HG03108 (cell line): ENCODE results near the gene SMOC2.

Experiments used
- ATAC-seq: cut with Tn5 transposase; IDR thresholded peaks from one replicate; pipeline ENCODE4 v1.9.1; 2021; ENCODE audit warnings: moderate library complexity; ENCODE audit not compliant: unreplicated experiment

The SMOC2 gene

GRCh38 chr6:168440520-168441433, at the start of gene SMOC2:
Gene SMOC2 (plus strand): TSS chr6:168441184. CDS start chr6:168441371, 187 bp downstream.
- no peak for ATAC-seq

DNA sequence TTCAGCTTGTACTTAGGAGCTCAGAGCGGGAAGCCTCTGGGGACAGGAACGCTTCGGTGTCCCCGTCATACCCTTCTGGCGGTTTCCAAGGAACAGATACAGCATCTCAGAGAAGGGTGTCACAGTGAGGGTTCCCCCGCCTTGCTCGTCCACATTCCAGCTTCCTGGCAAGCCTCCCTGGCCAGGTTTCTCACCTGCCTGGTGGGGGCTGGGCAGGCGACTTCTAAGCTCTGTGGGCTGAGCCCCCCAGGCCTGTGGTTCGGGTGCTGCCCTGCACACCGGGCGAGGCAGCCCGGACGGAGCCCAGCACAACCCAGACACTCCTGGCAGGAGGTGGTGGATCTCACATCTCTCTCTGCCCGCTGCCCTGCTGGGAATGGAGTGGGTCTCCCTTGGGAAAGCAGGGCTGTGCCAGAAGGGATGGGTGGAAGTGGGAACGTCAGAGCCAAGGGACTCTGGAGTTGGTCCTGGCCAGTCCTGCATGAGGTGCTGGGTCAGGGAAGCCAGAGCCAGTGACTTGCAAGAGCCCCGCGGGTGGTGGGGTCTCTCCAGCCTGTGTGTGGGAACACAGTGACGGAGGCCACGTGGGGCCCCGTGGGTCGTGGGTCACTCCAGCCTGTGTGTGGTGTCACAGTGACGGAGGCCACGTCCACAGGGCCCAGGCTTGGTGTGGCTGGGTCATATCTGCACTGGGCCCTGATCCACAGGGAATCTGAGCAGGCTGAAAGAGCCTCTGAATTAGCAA, 47.7 kb upstream of the SMOC2 start:
- ATAC-seq = no peak

DNA sequence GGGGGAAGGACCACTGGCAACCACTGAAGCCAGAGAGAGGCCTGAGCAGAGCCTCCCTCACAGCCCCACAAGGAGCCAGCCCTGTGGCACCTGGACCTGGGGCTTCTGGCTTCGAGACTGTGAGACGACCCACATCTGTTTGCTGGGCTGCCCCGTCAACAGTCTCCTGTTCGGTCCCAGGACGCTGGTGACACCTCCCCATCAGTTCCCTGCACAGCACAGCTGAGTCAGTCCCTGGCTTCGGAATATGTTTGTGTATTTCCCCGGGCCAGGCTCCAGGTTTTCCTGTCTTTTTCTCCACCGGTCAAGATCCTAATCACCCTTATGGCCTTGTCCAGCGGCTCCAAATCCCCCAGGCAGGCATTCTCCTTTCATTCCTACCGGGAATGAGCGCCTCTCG, 46.4 kb upstream of the SMOC2 start:
- no peak for ATAC-seq

- no peak for ATAC-seq
Measured at GRCh38 chr6:168395983-168396382, 45.0 kb upstream of the SMOC2 start.

DNA sequence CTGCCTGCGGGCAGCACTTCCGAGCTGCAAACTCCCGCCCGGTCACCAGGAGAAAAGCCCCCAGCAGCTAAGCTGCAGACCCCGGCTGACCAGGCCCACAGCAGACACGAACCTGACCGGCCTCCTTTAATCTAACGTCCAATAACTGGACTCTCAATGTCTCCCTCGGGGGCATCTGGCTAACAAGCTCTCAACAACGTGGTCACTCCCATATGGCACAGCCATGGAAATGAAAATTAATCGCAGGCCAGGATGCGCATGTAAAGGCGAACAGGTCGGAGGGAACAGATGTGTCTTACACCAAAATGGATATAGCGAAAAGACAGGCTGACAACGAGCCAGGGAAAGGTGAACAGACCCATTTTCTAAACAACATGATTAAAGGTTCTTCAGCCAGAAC, 44.4 kb upstream of the SMOC2 start:
- no peak for ATAC-seq

GRCh38 chr6:168397012-168397411, 44.0 kb upstream of the SMOC2 start:
- ATAC-seq = no peak

- no peak for ATAC-seq
Measured at GRCh38 chr6:168400037-168400436, 40.9 kb upstream of the SMOC2 start.

DNA sequence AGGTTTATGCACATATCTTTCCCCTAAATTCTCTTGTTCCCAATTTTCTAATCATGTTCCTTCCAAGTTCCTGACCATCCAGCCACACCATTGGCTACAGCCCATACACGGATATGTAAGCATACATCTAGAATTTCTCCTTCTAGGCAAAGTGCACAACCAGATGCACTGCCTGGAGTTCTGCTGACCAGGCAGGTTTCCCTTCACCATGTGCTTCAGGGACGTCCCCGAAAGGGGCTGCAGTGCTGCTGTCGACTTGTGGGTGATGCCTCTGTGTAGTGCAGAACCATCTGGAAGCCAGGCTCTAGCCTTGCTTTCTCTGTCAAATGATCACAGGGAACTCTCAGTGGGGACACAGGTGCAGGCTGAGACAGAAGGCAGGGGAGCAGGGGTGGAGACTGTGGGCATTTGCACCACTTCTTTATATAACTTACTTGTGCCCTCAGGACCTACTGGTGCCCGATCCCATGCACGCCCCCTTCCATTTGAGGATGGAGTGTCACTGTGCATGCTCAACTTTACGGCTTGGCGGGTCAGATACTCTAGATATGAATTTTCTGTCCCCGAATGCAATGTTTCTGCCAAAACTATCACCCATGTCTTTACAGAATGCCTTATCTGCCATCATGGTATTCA, 37.5 kb upstream of the SMOC2 start:
- ATAC-seq = no peak

GRCh38 chr6:168404560-168404959, 36.4 kb upstream of the SMOC2 start:
- ATAC-seq = no peak

DNA sequence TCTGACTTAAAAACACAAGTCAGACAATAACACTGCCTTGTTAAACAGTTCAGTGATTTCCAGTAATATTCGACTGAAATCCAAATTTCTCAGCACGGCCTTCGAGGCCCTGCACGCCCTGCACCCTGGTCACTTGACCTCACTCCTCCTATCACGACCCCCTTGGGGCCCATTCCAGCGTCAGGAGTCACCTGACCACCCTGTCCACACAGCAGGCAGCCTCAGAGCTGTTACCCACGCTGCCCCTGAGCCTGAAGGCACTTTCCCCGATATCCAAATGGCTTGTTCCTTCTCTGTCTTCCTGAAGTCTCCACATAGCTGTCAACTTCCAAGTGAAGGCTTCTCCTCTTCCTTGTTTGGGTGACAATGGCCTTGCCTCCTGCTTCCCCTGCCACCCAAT, 33.1 kb upstream of the SMOC2 start:
- no peak for ATAC-seq

DNA sequence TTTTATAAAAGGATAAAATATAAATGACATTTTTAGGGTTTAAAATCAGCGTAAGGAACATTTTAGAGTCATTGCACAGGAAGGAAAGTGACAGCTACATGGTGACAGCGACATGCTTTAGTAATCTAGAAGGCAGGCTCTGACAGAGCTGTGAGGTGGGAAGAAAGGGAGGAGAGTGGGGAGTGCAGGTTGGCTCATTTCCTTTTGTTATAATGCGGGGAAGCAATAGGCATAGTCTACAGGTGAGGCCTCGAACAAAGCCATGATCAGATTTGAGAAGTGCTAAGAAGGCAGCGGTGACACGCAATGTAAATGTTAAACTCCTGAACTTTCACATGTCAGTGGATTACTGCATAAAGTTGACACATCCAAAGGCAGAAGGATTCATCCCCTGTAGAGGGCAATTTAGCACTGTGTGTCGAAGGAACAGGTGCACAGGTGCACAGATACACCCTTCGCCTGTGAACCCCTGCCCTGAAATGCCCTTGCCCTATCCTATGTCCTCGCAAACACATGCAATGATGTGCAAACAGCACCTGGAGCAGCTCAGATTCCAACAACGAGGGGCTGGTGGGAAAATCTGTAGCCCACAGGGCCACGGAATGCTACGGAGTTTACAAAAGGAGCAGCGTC, 32.4 kb upstream of the SMOC2 start:
- ATAC-seq = no peak

DNA sequence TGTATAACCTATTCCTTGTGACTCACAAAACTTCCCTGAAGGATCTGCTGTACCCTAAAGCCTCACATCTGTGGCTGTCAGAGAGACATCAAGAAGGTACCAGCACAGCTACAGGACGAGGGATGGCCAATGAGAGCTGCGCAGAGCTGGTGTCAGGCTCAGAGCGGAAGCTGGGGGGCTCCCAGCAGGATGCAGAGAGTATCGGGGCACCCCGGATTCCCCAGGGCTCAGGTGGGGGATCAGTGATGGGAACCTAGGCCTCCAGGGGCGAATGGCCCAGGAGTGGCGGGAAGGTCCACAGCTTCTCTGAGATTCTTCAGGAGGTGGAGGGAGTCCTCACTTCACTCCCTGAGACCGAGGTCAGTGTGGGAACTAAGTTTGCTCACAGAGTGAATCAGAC, 30.9 kb upstream of the SMOC2 start:
- ATAC-seq = no peak

- ATAC-seq = no peak
Measured at GRCh38 chr6:168410554-168411011, 30.4 kb upstream of the SMOC2 start.

GRCh38 chr6:168411130-168411529, 29.9 kb upstream of the SMOC2 start:
- ATAC-seq = no peak

DNA sequence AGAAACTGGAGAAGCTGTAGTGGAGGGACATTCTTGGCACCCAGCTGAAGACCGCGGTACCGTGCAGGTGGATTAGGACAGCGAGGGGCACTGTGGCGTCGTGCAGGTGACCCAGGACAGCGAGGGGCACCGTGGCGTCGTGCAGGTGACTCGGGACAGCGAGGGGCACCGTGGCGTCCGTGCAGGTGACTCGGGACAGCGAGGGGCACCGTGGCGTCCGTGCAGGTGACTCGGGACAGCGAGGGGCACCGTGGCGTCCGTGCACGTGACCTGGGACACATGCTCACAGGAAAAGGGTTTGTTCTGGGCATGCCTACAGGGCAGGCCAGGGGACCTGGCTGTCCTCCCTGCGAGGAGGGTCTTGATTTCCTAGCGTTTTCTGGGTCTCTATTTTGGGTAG, 29.2 kb upstream of the SMOC2 start:
- ATAC-seq = no peak

DNA sequence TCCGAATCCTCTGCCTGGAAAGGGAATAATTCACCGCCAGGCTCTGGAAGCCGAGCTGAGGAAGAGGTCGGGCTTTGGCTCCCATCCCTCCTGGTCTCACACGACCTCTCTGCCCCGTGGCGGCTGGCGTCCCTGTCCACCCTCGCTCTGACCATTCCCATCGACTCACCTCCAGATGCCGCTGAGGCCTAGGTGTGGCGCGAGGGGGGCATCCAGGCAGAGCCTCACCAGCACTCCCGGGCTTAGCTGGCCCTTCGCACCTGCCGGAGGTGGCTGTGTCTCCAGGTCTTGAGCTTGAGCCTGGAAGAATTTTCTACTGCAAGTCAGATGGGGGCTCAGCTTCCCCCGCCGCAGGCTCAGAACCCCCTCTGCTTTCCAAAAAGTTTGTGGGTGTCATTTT, 28.5 kb upstream of the SMOC2 start:
- no peak for ATAC-seq

DNA sequence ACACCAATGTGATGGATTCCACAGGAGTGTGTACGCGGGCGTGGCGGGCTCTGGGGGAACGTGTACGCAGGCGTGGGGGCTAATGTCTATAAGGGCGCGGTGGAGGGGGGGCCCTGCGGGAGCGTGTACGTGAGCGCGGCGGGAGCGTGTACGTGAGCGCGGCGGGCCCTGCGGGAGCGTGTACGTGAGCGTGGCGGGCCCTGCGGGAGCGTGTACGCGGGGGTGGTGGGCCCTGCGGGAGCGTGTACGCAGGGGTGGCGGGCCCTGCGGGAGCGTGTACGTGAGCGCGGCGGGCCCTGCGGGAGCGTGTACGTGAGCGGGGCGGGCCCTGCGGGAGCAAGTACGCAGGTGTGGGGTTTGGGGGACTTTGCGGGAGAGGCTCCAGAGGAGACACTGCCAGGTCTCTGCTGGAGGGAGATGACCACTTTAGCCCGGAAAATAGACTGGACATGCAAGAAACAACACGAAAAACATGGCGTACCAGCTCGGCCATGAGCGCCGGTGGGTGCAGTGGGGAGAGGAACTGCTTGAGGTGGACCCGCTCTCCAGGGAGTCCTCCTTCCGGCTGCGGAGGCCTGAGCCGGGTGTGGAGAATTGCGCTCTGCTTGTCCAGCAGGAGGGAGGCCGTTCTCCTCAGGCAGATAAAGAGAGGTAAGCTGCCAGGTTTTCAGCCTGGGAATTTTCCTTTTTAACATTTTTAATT, 27.8 kb upstream of the SMOC2 start:
- ATAC-seq = no peak

DNA sequence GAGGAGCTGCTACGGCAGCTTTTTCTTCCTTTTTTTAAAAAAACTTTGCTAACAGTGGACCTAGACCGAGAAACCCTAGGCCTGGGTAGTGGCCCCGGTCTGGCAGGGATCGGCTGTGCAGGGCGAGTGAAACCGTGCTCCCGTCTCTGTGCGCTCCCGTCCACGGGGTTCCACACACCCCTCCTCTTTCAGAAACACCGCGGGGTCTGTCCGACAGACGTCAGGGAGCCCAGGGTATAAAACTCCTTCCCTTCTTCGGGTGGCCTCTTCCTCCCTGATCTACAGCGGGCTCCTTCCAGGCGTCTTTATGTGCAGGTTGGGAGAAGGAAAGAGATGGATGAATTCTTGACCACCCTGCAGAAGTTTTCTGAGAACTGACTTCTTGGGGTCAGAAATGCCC, 27.1 kb upstream of the SMOC2 start:
- no peak for ATAC-seq

DNA sequence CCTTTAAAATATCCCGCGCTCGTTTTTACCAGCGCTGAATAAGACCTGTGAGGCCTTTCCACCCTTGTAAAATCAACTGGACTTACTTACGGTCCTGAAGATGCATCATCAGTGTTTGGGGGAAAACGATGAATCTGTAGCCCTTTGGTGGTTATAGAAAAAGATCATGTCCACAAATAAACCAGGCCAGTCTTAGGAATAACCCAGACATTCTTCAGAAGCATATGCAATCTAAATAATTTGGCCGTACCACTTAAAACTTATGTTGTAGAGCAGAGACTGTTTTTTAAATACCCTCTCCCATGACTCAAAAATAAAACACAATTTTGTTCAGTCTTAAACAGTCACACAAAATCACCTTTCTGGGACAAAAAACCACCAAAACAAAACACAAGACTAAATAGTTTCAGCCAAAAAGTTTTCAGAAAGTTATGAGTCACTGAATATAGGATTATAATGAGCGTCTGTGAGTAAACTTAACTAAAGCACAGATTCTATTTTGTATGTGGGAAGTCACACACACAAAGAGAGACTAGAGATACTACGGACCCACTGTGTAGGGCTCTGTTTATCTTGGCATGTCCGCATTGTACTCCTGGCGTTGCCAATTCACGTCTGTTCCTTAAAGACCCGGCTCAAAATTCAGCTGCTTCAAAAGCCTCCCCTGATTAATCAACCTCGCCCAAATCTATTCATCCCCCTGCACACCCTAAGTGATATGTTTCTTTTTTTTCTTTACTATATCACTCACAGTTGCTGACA, 26.5 kb upstream of the SMOC2 start:
- ATAC-seq = no peak
